Left lung (tissue), 10 donors: Measurements from ENCODE around the gene HSBP1L1. TPM values are rescaled to one million over a fixed set of nuclear protein-coding genes. Genes with fewer than 3 reads are reported as not detected.

Experiments
- ATAC-seq: fragments of 200-7000 bp; cut with Tn5 transposase; one replicate; pipeline ENCODE4 v1.9.1; 2020; ENCODE audit warnings: moderate library complexity
- DNase-seq, 4 donors: peaks; one replicate each; pipeline ENCODE4 v3.0.0-alpha.2; 2013 to 2020
- H3K27ac ChIP-seq, 2 donors: fragments of 200-600 bp; sonication (generic) in 1 of 2; one replicate each; pipeline versions ENCODE4 v1.5.0 to v1.8.0; 2020 to 2021
- H3K27me3 ChIP-seq, 2 donors: fragments of 200-600 bp; sonication (generic) in 1 of 2; one replicate each; pipeline versions ENCODE4 v1.5.0 to v1.8.0; 2020 to 2021
- H3K36me3 ChIP-seq, 2 donors: fragments of 200-600 bp; sonication (generic) in 1 of 2; one replicate each; pipeline versions ENCODE4 v1.5.0 to v1.8.0; 2020 to 2021
- H3K4me1 ChIP-seq, 2 donors: fragments of 200-600 bp; one replicate each; pipeline ENCODE4 v1.8.0; 2021
- H3K4me3 ChIP-seq, 2 donors: fragments of 200-600 bp; sonication (generic) in 1 of 2; one replicate each; pipeline versions ENCODE4 v1.5.0 to v1.8.0; 2020 to 2021; ENCODE audit warnings: mild to moderate bottlenecking in 1 of 2
- H3K9me3 ChIP-seq, 2 donors: fragments of 200-600 bp; sonication (generic) in 1 of 2; one replicate each; pipeline versions ENCODE4 v1.5.0 to v1.8.0; 2020 to 2021
- CTCF ChIP-seq, 2 donors: fragments of 200-600 bp; sonication (generic) in 1 of 2; IDR thresholded peaks; one replicate each; pipeline versions ENCODE4 v1.5.0 to v1.8.0; 2021; ENCODE audit warnings: antibody characterized with exemption in 2 of 2
- intact Hi-C, 2 donors: fragments of 100-400 bp; cut with DNase I; formaldehyde crosslinking; loops; one replicate each; pipeline versions ENCODE4 v1.11.2 to v1.14.2; 2022
- polyA plus RNA-seq, 6 donors: library from polyadenylated mRNA; unstranded; fragments of 120-200 nt; gene quantifications; one replicate each; pipeline ENCODE4 v1.2.1, GENCODE V29; 2013; ENCODE audit not compliant: insufficient read length in 6 of 6
- total RNA-seq, 2 donors: library from RNA; stranded (reverse); fragmentation: NEBNext Ultra II Directional; extraction: Animal tissue kit (Norgen Biotek cat#: 25700); gene quantifications; one replicate each; pipeline ENCODE4 v1.2.1, GENCODE V29; 2021
- donor health status: DM: no; HTN: yes; CAD: no.
- donor health status: DM: no; HTN: no; CAD: no.

Gene HSBP1L1
- total and polyA plus RNA-seq, 8 donors = 21.7 to 38.5 (median 26.5) TPM

GRCh38 chr18:79938196-79938595 is 26.2 kb upstream of the HSBP1L1 start:
- no peak for ATAC-seq
- H3K4me1 ChIP-seq = peaks cover 4 to 5% of the 10 kb centered on the region in 2 donors
- TF ChIP-seq CTCF (IDR thresholded peaks at IDR 0.05) = no peak
- DNase-seq = peak in 2 of 4 donors; percentile 4 to 47
- no peaks in the 10 kb centered on the region for H3K27me3 ChIP-seq
- H3K4me3 ChIP-seq = no peak overlapping the region
- H3K27ac ChIP-seq = no peak overlapping the region
- peaks cover 3 to 82% of the 10 kb centered on the region in 2 donors for H3K36me3 ChIP-seq
- intact Hi-C loops = no loop called here
- peaks cover 0 to 10% of the 10 kb centered on the region in 2 donors for H3K9me3 ChIP-seq

GRCh38 chr18:79939096-79939495 is 25.3 kb upstream of the HSBP1L1 start:
- Histone ChIP-seq H3K36me3 (peaks cover 4 to 76% of the 10 kb centered on the region in 2 donors), H3K4me1 (peaks cover 3 to 4% of the 10 kb centered on the region in 2 donors), H3K27me3 (no peaks in the 10 kb centered on the region), H3K27ac (no peak overlapping the region), H3K9me3 (peaks cover 0 to 5% of the 10 kb centered on the region in 2 donors), H3K4me3 (no peak overlapping the region)
- ATAC-seq = peak; percentile 60
- intact Hi-C loops = no loop called here
- no peak for TF ChIP-seq CTCF (IDR thresholded peaks at IDR 0.05)
- peak in 1 of 4 donors; percentile 28 for DNase-seq

GRCh38 chr18:79940126-79940813 is 24.2 kb upstream of the HSBP1L1 start:
- Histone ChIP-seq H3K9me3 (peaks cover 0 to 4% of the 10 kb centered on the region in 2 donors), H3K36me3 (peaks cover 4 to 64% of the 10 kb centered on the region in 2 donors), H3K4me3 (no peak overlapping the region), H3K27me3 (no peaks in the 10 kb centered on the region), H3K4me1 (peaks cover 0 to 7% of the 10 kb centered on the region in 2 donors), H3K27ac (no peak overlapping the region)
- intact Hi-C loops = no loop called here
- DNase-seq (peak in 1 of 4 donors; percentile 27), ATAC-seq (no peak)
- no peak for TF ChIP-seq CTCF (IDR thresholded peaks at IDR 0.05)

- DNase-seq = peak in 1 of 4 donors; percentile 19
- Histone ChIP-seq H3K36me3 (peaks cover 4 to 57% of the 10 kb centered on the region in 2 donors), H3K9me3 (no peaks in the 10 kb centered on the region), H3K27ac (no peak overlapping the region), H3K27me3 (no peaks in the 10 kb centered on the region), H3K4me3 (no peak overlapping the region), H3K4me1 (peaks cover 1 to 8% of the 10 kb centered on the region in 2 donors)
- intact Hi-C loops = no loop called here
- TF ChIP-seq CTCF (IDR thresholded peaks at IDR 0.05) = no peak
- ATAC-seq = no peak
These were observed 23.5 kb upstream of the HSBP1L1 start for GRCh38 chr18:79940814-79941472.

- H3K4me1 ChIP-seq = peaks cover 8% of the 10 kb centered on the region in 2 donors
- peak in 1 of 4 donors; percentile 27 for DNase-seq
- intact Hi-C loops = no loop called here
- no peaks in the 10 kb centered on the region for H3K9me3 ChIP-seq
- ATAC-seq = no peak
- peaks cover 4 to 57% of the 10 kb centered on the region in 2 donors for H3K36me3 ChIP-seq
- no peak overlapping the region for H3K4me3 ChIP-seq
- H3K27ac ChIP-seq = no peak overlapping the region
- no peaks in the 10 kb centered on the region for H3K27me3 ChIP-seq
- TF ChIP-seq CTCF (IDR thresholded peaks at IDR 0.05) = no peak
These were observed 22.8 kb upstream of the HSBP1L1 start for GRCh38 chr18:79941473-79942119.
